ENCODE measurements around the gene DOCK8. TPM values are rescaled to one million over a fixed set of nuclear protein-coding genes. Genes with fewer than 3 reads are reported as not detected.

The DOCK8 gene
- polyA plus RNA-seq, 2 of the 4 experiments (the other 2 are of a cell fraction), result 0.27 to 0.68 TPM

- ATAC-seq, result no peak
- ChIA-PET POLR2A (no interaction called here), CTCF (interaction anchor here (1.1 kb wide), 1 partner anchor 19 kb away, joined by 4 read pairs; no protein-coding TSS in a partner anchor)
- Histone ChIP-seq H3K9me3 (no peaks in the 10 kb centered on the region), H3K27ac (no peak overlapping the region), H3K4me3 (no peak overlapping the region), H3K4me1 (no peaks in the 10 kb centered on the region), H3K4me2 (no peak overlapping the region)
- no peak for TF ChIP-seq HDAC2 (IDR thresholded peaks at IDR 0.05)
- no peak for DNase-seq (ENCODE audit: low read depth in 1 of 2, low spot score in 1 of 2)
- FAIRE-seq, result no peak
- 35% methylated on average over 3 of the region's 3 CpGs for WGBS (ENCODE audit: missing lambda C conversion rate)
Measured at GRCh38 chr9:366620-367019, 152.0 kb downstream of the DOCK8 start.

GRCh38 chr9:370086-370485 lies 155.4 kb downstream of the DOCK8 start:
- no peak for FAIRE-seq
- ChIA-PET POLR2A (no interaction called here), CTCF (interaction anchor here (2.8 kb wide), 1 partner anchor 23 kb away, joined by 6 read pairs; no protein-coding TSS in a partner anchor)
- WGBS (ENCODE audit: missing lambda C conversion rate), result 40% methylated on average over 3 of the region's 3 CpGs
- Histone ChIP-seq H3K4me2 (no peak overlapping the region), H3K27ac (no peak overlapping the region), H3K4me3 (no peak overlapping the region), H3K9me3 (no peaks in the 10 kb centered on the region), H3K4me1 (no peaks in the 10 kb centered on the region)
- no peak for ATAC-seq
- no peak for DNase-seq (ENCODE audit: low read depth in 1 of 2, low spot score in 1 of 2)
- TF ChIP-seq, protein P1, sequence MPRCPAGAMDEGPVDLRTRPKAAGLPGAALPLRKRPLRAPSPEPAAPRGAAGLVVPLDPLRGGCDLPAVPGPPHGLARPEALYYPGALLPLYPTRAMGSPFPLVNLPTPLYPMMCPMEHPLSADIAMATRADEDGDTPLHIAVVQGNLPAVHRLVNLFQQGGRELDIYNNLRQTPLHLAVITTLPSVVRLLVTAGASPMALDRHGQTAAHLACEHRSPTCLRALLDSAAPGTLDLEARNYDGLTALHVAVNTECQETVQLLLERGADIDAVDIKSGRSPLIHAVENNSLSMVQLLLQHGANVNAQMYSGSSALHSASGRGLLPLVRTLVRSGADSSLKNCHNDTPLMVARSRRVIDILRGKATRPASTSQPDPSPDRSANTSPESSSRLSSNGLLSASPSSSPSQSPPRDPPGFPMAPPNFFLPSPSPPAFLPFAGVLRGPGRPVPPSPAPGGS (IDR thresholded peaks at IDR 0.05), result no peak
- TF ChIP-seq FOSB (CRISPR knock-in tag; IDR thresholded peaks at IDR 0.05), result no peak
- no peak for TF ChIP-seq ZC3H11A (IDR thresholded peaks at IDR 0.05)
- no peak for TF ChIP-seq JUN (IDR thresholded peaks at IDR 0.05)
- no peak for TF ChIP-seq RAD21 (conservative IDR thresholded peaks at IDR 0.05 in 1 of 2, IDR thresholded peaks at IDR 0.05 in 1 of 2)
- TF ChIP-seq NPAS2 (CRISPR knock-in tag; IDR thresholded peaks at IDR 0.05; ENCODE audit: borderline replicate concordance), result no peak

DNA sequence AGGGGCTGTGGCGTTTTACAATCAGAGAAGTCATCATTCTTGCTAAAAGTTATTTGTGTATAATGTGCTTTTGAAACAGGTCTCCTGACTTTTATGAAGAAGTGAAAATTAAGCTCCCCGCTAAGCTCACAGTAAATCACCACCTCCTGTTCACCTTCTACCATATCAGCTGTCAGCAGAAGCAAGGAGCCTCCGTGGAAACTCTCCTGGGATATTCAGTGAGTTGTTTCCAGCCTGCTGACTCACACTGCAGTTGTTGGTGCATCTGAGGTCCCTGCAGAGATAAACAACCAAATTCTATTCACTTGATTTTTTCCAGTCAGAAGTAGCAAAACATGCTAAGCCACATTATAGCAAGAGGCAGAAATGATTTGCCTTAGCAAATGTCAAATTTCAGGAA lies 156.7 kb downstream of the DOCK8 start:
- TF ChIP-seq FOXS1 (CRISPR knock-in tag; IDR thresholded peaks at IDR 0.05) (no peak), PHF8 (IDR thresholded peaks at IDR 0.05; ENCODE audit: borderline replicate concordance, low read depth) (no peak), MYC (IDR thresholded peaks at IDR 0.05; ENCODE audit: borderline replicate concordance, low read length) (no peak), MAFK (IDR thresholded peaks at IDR 0.05; ENCODE audit: partially characterized antibody) (no peak), RNF2 (IDR thresholded peaks at IDR 0.05; ENCODE audit: borderline replicate concordance, low read depth) (no peak), NR3C1 (IDR thresholded peaks at IDR 0.05) (no peak), MAX (IDR thresholded peaks at IDR 0.05) (no peak), TP53 (CRISPR knock-in tag; IDR thresholded peaks at IDR 0.05) (no peak), EHF (CRISPR knock-in tag; IDR thresholded peaks at IDR 0.05) (no peak), REST (IDR thresholded peaks at IDR 0.05) (no peak), CHD2 (IDR thresholded peaks at IDR 0.05; ENCODE audit: low read length, partially characterized antibody) (no peak), RCOR1 (IDR thresholded peaks at IDR 0.05; ENCODE audit: low read depth, low read length) (no peak), HEYL (CRISPR knock-in tag; IDR thresholded peaks at IDR 0.05) (no peak)
- TF ChIP-seq, protein P2, sequence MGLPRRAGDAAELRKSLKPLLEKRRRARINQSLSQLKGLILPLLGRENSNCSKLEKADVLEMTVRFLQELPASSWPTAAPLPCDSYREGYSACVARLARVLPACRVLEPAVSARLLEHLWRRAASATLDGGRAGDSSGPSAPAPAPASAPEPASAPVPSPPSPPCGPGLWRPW (IDR thresholded peaks at IDR 0.05), result no peak
- Histone ChIP-seq H3K4me2 (no peak overlapping the region), H3K4me3 (no peak overlapping the region), H3K27ac (no peak overlapping the region), H3K9me3 (no peaks in the 10 kb centered on the region), H3K4me1 (no peaks in the 10 kb centered on the region)
- no peak for ATAC-seq
- no peak for DNase-seq (ENCODE audit: low read depth in 1 of 2, low spot score in 1 of 2)
- WGBS (ENCODE audit: missing lambda C conversion rate), result 20% methylated on average over 3 of the region's 3 CpGs
- ChIA-PET CTCF (interaction anchor here (0.9 to 2.8 kb wide), 3 partner anchors 24 to 634 kb away, joined by 3 to 6 read pairs (median 3); no protein-coding TSS in a partner anchor), POLR2A (no interaction called here)
- no peak for FAIRE-seq
